Head of caudate nucleus (tissue), 42 donors: ENCODE measurements around the gene CMC2.

Source experiments
- DNase-seq, 42 donors: peaks; one replicate each; pipeline versions ENCODE4 v3.0.0 to v3.0.0-alpha.2; 2020 to 2021; ENCODE audit warnings: mixed read lengths in 7 of 42
- intact Hi-C: fragments of 100-400 bp; cut with DNase I; formaldehyde crosslinking; loops from one replicate; pipeline ENCODE4 v1.15.0; 2022

CMC2 gene

GRCh38 chr16:81004646-81005353, 1.9 kb downstream of the CMC2 start:
- intact Hi-C loops, result loop anchor here (10.0 kb wide), 1 partner anchor 70 kb away; the partner anchor contains the start of gene C16orf46
- peak in 13 of 42 donors; percentile 17 to 77 (median 49) for DNase-seq

DNA sequence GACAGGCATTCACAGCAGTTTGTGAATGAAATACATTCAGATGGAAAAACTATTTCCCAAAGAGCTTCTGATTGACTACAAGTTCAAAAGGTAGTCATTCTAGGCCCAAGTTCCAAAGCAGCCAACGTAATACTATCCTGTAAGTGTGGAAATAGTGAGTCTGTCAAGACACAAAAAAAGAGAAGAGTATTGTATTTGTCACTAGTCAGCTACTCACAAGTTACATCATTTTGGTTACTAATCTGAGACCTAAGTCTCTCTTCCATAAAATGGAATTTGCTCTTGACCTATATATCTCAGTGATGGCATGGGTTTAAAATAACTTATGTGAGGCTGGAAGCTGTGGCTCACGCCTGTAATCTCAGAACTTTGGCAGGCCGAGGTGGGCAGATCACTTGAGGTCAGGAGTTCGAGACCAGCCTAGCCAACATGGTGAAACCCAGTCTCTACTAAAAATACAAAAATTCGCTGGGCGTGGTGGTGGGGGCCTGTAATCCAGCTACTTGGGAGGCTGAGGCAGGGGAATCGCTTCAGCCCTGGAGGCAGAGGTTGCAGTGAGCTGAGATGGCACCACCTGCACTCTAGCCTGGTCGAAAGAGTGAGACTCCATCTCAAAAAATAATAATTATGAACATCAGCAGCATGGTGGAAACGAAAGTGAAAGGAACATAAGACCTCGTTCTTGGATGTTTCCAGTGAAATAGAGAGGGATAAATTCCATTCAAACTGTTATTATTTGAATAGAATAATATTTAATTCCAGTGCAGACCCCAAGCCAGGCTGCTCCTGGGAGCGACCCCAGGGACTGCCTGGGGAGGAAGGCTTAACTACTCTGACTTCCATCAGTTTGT, 2.9 kb downstream of the CMC2 start:
- DNase-seq, result no peak
- intact Hi-C loops, result loop anchor here (10.0 kb wide), 1 partner anchor 71 kb away; the partner anchor contains the start of gene C16orf46

- intact Hi-C loops, result loop anchor here (10.0 kb wide), 1 partner anchor 72 kb away; the partner anchor contains the start of gene C16orf46
- no peak for DNase-seq
These were observed 3.6 kb downstream of the CMC2 start for GRCh38 chr16:81003064-81003463.

DNA sequence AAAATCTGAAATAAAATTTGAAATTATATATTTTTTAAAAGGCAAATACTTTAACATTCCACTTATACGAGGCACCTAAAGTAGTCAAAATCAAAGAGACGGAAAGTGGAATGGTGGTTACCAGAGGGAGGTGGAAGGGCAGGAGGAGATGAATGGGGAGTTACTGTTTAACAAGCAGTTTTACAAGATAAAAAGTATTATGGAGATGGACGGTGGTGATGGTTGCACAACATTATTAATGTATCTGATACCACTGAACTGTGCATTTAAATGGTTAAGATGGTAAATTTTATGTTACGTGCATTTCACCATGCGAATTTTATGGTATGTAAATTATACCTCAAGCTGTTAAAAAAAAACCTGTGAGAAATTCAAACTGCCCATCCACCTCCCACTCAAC, 5.4 kb downstream of the CMC2 start:
- intact Hi-C loops, result loop anchor here (10.0 kb wide), 1 partner anchor 73 kb away; the partner anchor contains the start of gene C16orf46
- no peak for DNase-seq

GRCh38 chr16:81000873-81001272, 5.8 kb downstream of the CMC2 start:
- intact Hi-C loops, result loop anchor here (10.0 kb wide), 1 partner anchor 74 kb away; the partner anchor contains the start of gene C16orf46

DNA sequence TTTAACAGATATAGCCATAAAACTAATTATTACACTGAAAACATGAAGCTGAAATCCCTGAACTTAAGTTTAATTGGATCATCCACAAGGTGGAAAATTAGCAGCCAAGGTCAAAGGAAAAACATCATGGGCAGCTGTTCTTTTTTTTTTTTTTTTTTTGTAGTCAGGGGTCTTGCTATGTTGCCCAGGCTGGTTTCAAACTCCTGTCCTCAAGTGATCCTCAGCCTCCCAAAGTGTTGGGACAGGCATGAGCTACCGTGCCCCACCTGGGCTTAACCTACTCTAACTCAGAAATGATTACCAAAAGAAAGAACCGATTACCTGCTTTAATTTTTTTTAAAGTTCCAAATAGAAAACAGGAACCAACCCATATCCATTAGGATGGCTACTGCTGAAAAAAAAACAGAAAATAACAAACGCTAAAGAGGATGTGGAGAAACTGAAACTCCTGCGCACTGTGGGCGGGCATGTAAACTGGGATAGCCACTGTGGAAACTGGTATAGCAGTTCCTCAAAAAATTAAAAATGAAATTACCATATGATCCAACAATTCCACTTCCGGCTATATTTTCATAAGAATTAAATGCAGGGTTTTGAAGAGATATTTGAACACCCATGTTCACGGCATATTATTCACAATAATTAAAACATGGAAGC, 8.6 kb downstream of the CMC2 start:
- intact Hi-C loops, result no loop called here
- DNase-seq, result no peak

More at GRCh38 chr16:81000873-81001272, 5.8 kb downstream of the CMC2 start:
- DNase-seq, result no peak

DNA sequence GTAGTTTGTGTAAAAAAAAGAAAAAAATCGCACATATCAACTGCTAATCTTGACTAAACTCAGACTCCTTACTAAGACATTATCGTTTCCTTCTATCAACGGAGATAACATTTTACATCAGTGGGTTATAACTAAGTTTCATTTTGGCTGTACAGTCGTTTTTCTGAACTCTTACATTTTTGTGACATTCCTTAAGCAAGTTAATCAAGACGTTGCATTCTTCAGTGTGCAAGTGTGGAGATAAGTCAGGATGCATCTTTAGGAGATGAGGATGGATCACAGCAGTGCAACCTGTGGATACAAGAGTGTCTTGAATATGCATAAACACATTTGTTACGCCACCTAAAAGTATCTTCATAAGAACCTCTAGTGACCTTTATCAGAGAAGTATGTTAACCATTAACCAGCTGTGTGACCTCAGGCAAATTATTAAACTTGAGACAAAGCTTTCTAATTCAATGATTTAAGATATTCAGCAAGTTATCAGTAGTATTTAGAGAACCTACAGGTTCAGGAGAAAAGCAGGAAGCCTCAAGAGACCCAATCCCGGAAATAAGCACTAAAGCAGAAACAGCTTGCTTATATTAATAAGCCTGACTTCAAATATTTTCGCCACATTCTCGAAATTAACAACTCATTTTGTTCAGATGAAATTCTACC, 9.4 kb downstream of the CMC2 start:
- DNase-seq, result no peak
- intact Hi-C loops, result no loop called here

- intact Hi-C loops, result no loop called here
- DNase-seq, result no peak
These were observed 10.0 kb downstream of the CMC2 start for GRCh38 chr16:80996688-80997138.

- no peak for DNase-seq
- intact Hi-C loops, result no loop called here
These were observed 12.2 kb downstream of the CMC2 start for GRCh38 chr16:80994451-80994850.

DNA sequence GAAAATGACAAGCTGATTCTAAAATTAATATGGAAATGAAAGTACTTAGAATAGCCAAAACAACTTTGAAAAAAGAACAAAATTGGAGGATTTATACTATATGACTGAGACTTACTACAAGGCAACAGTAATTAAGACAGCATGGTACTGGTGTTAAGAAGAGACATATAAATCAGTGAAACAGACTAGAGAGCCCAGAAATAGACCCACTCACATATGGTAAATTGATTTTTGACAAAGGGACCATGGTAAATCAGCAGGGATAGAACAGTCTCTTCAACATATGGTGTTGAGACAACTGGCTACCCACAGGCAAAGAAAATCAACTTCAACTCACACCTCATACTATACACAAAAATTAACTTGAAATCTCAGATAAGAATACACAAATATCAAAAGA, 12.9 kb downstream of the CMC2 start:
- no peak for DNase-seq
- intact Hi-C loops, result no loop called here

- intact Hi-C loops, result no loop called here
- peak in 3 of 42 donors; percentile 27 to 52 (median 39) for DNase-seq
These were observed 13.4 kb downstream of the CMC2 start for GRCh38 chr16:80993307-80993706.

DNA sequence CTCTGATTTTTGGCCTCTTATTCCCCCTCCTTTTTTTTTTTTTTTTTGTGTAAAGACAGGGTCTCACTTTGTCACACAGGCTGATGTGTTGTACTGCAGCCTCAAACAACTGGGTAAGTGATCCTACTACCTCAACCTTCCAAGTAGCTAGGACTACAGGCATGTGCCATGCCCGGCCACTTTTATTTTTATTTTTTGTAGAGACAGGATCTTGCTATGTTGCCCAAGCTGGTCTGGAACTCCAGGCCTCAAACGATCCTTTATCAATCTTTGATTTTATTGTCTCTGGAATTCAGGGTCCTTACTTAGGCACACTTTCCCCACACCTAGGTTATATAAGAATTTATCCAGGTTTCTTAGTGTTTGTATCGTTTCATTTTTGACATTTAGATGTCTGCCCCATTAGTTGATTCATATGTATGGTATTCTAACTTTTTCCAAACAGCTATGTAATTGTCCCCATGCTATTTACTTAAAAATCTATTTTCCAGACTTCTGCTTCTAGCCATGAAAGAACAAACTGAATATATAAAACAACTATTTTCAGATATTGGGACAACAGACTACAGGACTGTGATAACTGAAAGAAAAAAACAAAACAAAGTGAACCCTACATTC, 13.9 kb downstream of the CMC2 start:
- DNase-seq, result no peak
- intact Hi-C loops, result no loop called here

DNA sequence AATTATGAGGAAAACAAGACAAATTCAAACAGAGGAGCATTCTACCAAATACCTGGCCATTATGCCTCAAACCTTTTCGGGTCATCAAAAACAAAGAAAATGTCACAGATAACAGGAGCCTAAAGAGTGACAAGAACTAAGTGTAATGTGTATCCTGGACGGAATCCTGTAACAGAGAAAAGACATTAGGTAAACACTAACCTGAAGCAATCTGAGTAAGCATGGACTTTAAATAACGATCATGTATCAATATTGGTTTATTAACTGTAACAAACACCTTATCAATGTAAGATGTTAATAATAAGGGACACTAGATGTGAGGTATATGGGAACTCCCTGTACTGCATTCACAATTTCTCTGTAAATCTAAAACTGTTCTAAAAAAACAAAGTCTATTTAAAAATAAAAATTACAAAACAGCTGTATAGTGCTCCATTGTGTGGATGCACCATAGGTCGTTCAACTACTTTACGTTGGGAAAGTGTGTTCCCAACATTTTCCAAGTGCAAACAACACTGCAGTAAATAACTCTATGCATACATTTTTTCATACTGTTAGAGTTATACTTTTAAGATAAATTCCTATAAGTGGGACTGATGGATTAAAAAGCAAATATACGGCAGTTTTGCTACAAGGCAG, 14.8 kb downstream of the CMC2 start:
- no peak for DNase-seq
- intact Hi-C loops, result no loop called here

GRCh38 chr16:80990978-80991377, 15.7 kb downstream of the CMC2 start:
- no peak for DNase-seq
- intact Hi-C loops, result no loop called here

- no peak for DNase-seq
- intact Hi-C loops, result no loop called here
These were observed 16.1 kb downstream of the CMC2 start for GRCh38 chr16:80990577-80990976.

GRCh38 chr16:80989801-80990200, 16.9 kb downstream of the CMC2 start:
- no peak for DNase-seq
- intact Hi-C loops, result no loop called here

- intact Hi-C loops, result no loop called here
- no peak for DNase-seq
These were observed 17.9 kb downstream of the CMC2 start for GRCh38 chr16:80988756-80989155.

DNA sequence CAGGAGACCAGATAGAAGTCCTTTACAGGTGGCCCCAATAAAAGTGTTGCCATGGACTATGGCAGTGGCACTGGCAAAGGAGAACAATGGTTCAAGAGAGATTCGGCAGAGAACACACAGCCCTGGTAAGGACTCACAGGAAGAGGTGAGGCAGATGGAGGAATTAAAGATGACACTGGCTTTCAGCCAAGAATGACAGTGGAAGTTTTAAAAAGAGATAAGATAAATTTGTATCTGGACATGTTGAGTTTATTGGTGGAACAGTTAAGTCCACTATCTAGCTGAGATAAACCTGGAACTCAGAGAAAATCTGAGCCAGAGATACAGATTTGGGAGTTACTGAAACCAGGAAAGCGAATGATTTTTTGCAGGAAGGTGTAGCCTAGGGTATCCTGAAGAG, 20.1 kb downstream of the CMC2 start:
- intact Hi-C loops, result no loop called here
- DNase-seq, result no peak
